Spleen (tissue), 11 donors: ENCODE results near the gene CYP2F1. TPM values are rescaled to one million over a fixed set of nuclear protein-coding genes. Genes with fewer than 3 reads are reported as not detected.
"Not testable (repeated sequence)": the region's sequence is repeated elsewhere in the genome, so short reads cannot be mapped to it uniquely, and the experiment has no call there.

ENCODE experiments used
- DNase-seq: peaks from one replicate; pipeline ENCODE4 v3.0.0-alpha.2; 2020
- H3K27ac ChIP-seq, 8 donors: fragments of 200-600 bp; sonication (generic) in 7 of 8; 1 replicate in 4 of 8; 2 replicates in 4 of 8; pipeline versions ENCODE4 v1.5.0 to v1.8.0; 2016 to 2021; ENCODE audit warnings: inconsistent platforms in 4 of 8, mild to moderate bottlenecking in 4 of 8, moderate library complexity in 1 of 8
- H3K27me3 ChIP-seq, 7 donors: fragments of 200-600 bp; sonication (generic) in 6 of 7; replicated peaks in 1 of 7; 1 replicate in 4 of 7; 2 replicates in 3 of 7; pipeline versions ENCODE4 v1.5.0 to v1.8.0; 2016 to 2021; ENCODE audit warnings: inconsistent platforms in 3 of 7, mild to moderate bottlenecking in 1 of 7
- H3K36me3 ChIP-seq, 6 donors: fragments of 200-600 bp; sonication (generic) in 5 of 6; 1 replicate in 4 of 6; 2 replicates in 2 of 6; pipeline versions ENCODE4 v1.5.0 to v1.8.0; 2016 to 2021; ENCODE audit warnings: inconsistent platforms in 2 of 6
- H3K4me1 ChIP-seq, 6 donors: fragments of 200-600 bp; sonication (generic) in 5 of 6; 1 replicate in 3 of 6; 2 replicates in 3 of 6; pipeline versions ENCODE4 v1.5.0 to v1.8.0; 2016 to 2021; ENCODE audit warnings: inconsistent platforms in 3 of 6
- H3K4me3 ChIP-seq, 8 donors: fragments of 200-600 bp; sonication (generic) in 7 of 8; 1 replicate in 4 of 8; 2 replicates in 4 of 8; pipeline versions ENCODE4 v1.5.0 to v1.8.0; 2016 to 2021; ENCODE audit warnings: inconsistent platforms in 4 of 8, mild to moderate bottlenecking in 4 of 8, moderate library complexity in 2 of 8
- H3K9me3 ChIP-seq, 8 donors: fragments of 200-600 bp; sonication (generic) in 7 of 8; 1 replicate in 4 of 8; 2 replicates in 4 of 8; pipeline versions ENCODE4 v1.5.0 to v1.8.0; 2016 to 2021; ENCODE audit warnings: inconsistent platforms in 4 of 8
- POLR2A ChIP-seq, 3 donors: fragments of 450-650 bp; IDR thresholded peaks; one replicate each; pipeline ENCODE4 v1.5.1; 2017; ENCODE audit warnings: antibody characterized with exemption in 3 of 3, mild to moderate bottlenecking in 1 of 3
- POLR2AphosphoS5 ChIP-seq, 3 donors: sonication (generic); formaldehyde crosslinking; IDR thresholded peaks; one replicate each; pipeline ENCODE4 v1.5.1; 2017; ENCODE audit warnings: antibody characterized with exemption in 3 of 3
- WGBS, 5 donors: extraction: QIAGEN DNeasy Blood & Tissue Kit in 3 of 5; methylation state at CpG; one replicate each; pipeline versions ENCODE4 v1.1.5 to v1.1.7; 2013 to 2018; 5-methylcytosine and 5-hydroxymethylcytosine counted together
- intact Hi-C: fragments of 100-400 bp; cut with DNase I; formaldehyde crosslinking; loops from one replicate; pipeline ENCODE4 v1.15.0; 2023; ENCODE audit warnings: low total_unique reads
- polyA plus RNA-seq, 3 donors: library from polyadenylated mRNA; stranded (reverse); fragments of 200-250 nt; gene quantifications; one replicate each; pipeline ENCODE4 v1.2.1, GENCODE V29; 2013
- total RNA-seq, 7 donors: library from RNA; depleted of rRNA in 3 of 7; stranded (reverse); fragments of >200 nt in 3 of 7; fragmentation: NEBNext Ultra II Directional in 4 of 7; extraction: Animal tissue kit (Norgen Biotek cat#: 25700) in 4 of 7; gene quantifications; one replicate each; pipeline versions ENCODE4 v1.1.0 to v1.2.1, GENCODE V29; 2016 to 2021
- TF ChIP-seq, protein P1 (sequence below), 11 experiments: fragments of 200-600 bp in 7 of 11; fragments of 450-650 bp in 4 of 11; sonication (generic) in 4 of 11; IDR thresholded peaks in 8 of 11; conservative IDR thresholded peaks in 3 of 11; 1 replicate in 7 of 11; 2 replicates in 4 of 11; pipeline versions ENCODE4 v1.4.0 to v1.8.0; 2016 to 2021; ENCODE audit warnings: antibody characterized with exemption in 11 of 11, inconsistent platforms in 4 of 11, mild to moderate bottlenecking in 1 of 11
- donor health status: healthy with polysubstance abuse.
- donor health status: DM: no; HTN: no; CAD: no; lungs with moderate emphysema.
- donor health status: DM: no; HTN: no; CAD: no.
- donor health status: Bipolar disorder and iron deficiency.
- donor health status: healthy.
- donor health status: DM: no; HTN: no; CAD: no.
- donor health status: DM: yes; HTN: yes; CAD: no.

Gene CYP2F1
- total and polyA plus RNA-seq, 10 donors = not detected

DNA sequence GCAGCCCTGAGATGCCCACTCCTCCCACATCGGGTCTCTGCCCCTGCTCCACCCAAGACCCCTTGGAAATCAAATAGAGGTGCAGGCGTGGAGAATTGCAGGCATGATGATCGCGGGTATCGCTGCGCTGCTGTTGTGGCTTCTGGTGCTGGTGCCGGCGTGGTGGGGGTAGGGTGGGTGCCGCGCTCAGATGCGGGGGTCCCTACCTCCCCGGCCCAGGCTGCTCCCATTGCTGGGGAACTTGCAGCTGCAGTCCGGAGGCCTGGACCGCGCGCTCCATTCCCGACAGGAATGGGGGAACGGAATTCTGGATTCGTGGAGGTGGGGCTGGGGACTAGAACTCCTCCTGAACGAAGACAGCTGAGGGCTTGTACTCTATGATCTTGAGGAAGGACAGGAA lies 20.4 kb downstream of the CYP2F1 start:
- intact Hi-C loops = no loop called here
- 81 to 89% (median 85%) methylated on average over 13 to 20 of the region's 20 CpGs for WGBS, 5 donors

DNA sequence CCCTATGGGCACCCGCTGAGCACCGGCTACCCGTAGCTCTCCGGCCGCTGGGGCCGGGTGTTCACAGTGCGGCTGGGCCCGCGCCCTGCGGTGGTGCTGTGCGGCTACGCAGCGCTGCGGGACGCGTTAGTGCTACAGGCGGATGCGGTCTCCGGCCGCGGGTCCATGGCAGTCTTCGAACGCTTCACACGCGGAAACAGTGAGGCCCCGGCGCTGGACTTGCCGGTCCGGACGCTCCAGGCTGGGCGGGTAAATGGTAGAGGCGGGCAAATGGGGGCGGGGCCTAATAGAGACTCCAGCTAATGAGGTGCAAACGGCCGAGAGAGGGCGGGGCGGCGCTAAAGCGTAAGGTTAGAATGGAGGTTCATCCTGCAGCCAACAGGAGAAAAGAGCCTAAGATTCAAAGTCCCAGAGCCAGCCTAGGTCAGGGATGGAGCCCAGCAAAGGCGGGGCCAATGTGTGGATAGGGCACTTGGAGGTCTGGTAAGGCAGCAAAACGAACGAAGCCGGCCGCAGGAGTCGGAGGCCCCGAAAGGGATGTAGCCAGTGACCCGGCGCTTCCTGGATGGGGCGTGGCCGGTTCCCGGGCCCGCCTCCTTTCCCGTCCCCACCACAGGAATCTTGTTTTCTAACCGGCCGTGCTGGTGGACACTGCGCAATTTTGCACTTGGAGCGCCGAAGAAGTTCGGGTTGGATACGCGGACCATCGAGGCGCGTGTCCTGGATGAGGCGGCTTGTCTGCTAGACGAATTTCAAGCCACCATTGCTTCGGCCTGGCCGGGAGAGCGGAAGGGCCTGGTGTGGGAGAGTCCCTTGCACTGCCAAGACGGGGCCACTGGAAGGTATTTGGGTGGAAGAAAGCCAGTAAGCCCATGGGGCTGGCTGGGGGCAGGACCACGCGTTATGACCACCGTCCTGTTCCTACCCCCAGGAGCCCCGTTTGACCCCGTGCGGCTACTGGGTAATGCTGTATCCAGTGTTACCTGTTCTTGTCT lies 21.5 kb downstream of the CYP2F1 start:
- TF ChIP-seq POLR2AphosphoS5 (IDR thresholded peaks at IDR 0.05) = peak in 2 of 3 donors; percentile 8 to 28
- H3K36me3 ChIP-seq, H3K9me3 ChIP-seq, intact Hi-C loops: not testable (repeated sequence)
- WGBS, 5 donors = 1 to 25% (median 15%) methylated on average over 15 to 62 of the region's 76 CpGs
- peaks cover 0 to 39% (median 0%) of the 10 kb centered on the region in 7 donors for H3K27me3 ChIP-seq
- H3K4me1 ChIP-seq = peaks cover 0 to 18% (median 4%) of the 10 kb centered on the region in 6 donors
- peak; percentile 90 for DNase-seq
- H3K27ac ChIP-seq = peak overlapping the region in 6 of 8 donors; percentile 49 to 72 (median 64)
- peak overlapping the region; percentile 16 to 72 (median 47) for H3K4me3 ChIP-seq

More for the DNA sequence above, 20.4 kb downstream of the CYP2F1 start:
- DNase-seq = no peak
- H3K27me3 ChIP-seq = peaks cover 0 to 45% (median 0%) of the 10 kb centered on the region in 7 donors
- H3K36me3 ChIP-seq = no peaks in the 10 kb centered on the region
- H3K9me3 ChIP-seq = no peaks in the 10 kb centered on the region
- TF ChIP-seq POLR2A (IDR thresholded peaks at IDR 0.05) (no peak), POLR2AphosphoS5 (IDR thresholded peaks at IDR 0.05) (no peak)
- TF ChIP-seq, protein P1, sequence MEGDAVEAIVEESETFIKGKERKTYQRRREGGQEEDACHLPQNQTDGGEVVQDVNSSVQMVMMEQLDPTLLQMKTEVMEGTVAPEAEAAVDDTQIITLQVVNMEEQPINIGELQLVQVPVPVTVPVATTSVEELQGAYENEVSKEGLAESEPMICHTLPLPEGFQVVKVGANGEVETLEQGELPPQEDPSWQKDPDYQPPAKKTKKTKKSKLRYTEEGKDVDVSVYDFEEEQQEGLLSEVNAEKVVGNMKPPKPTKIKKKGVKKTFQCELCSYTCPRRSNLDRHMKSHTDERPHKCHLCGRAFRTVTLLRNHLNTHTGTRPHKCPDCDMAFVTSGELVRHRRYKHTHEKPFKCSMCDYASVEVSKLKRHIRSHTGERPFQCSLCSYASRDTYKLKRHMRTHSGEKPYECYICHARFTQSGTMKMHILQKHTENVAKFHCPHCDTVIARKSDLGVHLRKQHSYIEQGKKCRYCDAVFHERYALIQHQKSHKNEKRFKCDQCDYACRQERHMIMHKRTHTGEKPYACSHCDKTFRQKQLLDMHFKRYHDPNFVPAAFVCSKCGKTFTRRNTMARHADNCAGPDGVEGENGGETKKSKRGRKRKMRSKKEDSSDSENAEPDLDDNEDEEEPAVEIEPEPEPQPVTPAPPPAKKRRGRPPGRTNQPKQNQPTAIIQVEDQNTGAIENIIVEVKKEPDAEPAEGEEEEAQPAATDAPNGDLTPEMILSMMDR (IDR thresholded peaks at IDR 0.05 in 8 of 11, conservative IDR thresholded peaks at IDR 0.05 in 3 of 11) = no peak
- peaks cover 0 to 18% (median 4%) of the 10 kb centered on the region in 6 donors for H3K4me1 ChIP-seq
- no peak overlapping the region for H3K27ac ChIP-seq
- H3K4me3 ChIP-seq = no peak overlapping the region

DNA sequence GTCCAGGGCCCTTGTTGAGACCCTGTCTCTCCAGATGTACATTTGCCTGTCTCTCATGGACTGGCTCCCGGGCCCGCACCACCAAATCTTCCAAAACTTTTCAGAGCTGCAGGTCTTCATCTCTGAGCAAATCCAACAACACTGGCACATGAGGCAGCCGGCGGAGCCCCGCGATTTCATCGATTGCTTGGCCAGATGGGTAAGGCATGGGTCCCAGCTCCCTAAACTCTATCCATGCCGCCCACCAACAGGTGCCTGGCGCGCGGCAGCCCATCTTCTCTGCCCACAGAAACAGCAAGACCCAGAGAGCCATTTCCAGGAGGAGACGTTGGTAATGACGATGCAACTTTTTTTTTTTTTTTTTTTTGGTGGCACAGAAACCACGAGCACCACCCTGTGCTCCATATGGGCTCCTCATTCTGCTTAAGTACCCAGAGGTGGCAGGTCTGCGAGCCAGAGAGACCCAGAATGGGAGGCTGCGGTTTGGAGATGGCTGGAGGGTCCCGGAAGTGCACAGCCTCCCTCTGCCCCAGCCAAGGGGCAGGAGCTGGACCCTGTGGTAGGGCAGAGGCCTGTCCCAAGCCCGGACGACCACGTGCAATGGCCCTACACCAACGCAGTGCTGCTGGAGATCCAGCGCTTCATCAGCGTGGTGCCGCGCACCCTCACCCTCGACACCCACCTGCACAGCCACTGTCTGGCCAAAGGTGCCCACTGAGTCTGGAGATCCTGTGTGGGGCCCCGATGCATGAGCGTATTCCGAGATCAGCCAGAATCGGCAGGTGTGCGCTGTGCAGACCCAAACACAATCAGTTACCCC lies 22.6 kb downstream of the CYP2F1 start:
- H3K4me3 ChIP-seq = peak overlapping the region in 3 of 8 donors; percentile 55 to 72 (median 57)
- 81 to 89% (median 88%) methylated on average over 18 to 31 of the region's 31 CpGs for WGBS, 5 donors
- DNase-seq = no peak
- H3K9me3 ChIP-seq = no peaks in the 10 kb centered on the region
- H3K4me1 ChIP-seq = peaks cover 0 to 18% (median 4%) of the 10 kb centered on the region in 6 donors
- TF ChIP-seq POLR2A (IDR thresholded peaks at IDR 0.05) = no peak
- TF ChIP-seq, protein P1 (IDR thresholded peaks at IDR 0.05 in 8 of 11, conservative IDR thresholded peaks at IDR 0.05 in 3 of 11) = no peak
- TF ChIP-seq POLR2AphosphoS5 (IDR thresholded peaks at IDR 0.05) = no peak
- peak overlapping the region in 1 of 8 donors; percentile 72 for H3K27ac ChIP-seq
- no peaks in the 10 kb centered on the region for H3K36me3 ChIP-seq
- H3K27me3 ChIP-seq = peaks cover 0 to 31% (median 0%) of the 10 kb centered on the region in 7 donors
- intact Hi-C loops = no loop called here

DNA sequence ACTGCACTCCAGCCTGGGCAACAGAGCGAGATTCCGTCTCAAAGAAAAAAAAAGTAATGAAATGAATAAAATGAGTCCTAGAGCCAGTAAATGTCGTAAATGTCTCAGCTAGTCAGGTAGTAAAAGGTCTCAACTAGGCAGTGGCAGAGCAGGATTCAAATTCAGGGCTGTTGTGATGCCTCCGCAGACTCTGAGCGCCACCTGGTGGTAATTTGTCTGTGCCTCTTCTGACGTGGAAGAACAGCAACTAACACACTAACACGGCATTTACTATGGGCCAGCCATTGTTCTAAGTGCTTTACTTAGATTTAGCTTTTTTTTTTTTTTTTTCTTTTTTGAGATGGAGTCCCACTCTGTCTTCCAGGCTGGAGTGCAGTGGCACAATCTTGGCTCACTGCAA lies 30.2 kb downstream of the CYP2F1 start:
- TF ChIP-seq POLR2A (IDR thresholded peaks at IDR 0.05) = no peak
- TF ChIP-seq, protein P1 (IDR thresholded peaks at IDR 0.05 in 8 of 11, conservative IDR thresholded peaks at IDR 0.05 in 3 of 11) = peak; percentile 75 to 89 (median 84)
- Histone ChIP-seq H3K36me3 (no peaks in the 10 kb centered on the region), H3K27ac (no peak overlapping the region), H3K9me3 (no peaks in the 10 kb centered on the region), H3K4me3 (no peak overlapping the region), H3K27me3 (peaks cover 0 to 20% (median 0%) of the 10 kb centered on the region in 7 donors), H3K4me1 (no peaks in the 10 kb centered on the region)
- intact Hi-C loops = loop anchor here (5.0 kb wide), 2 partner anchors 172 to 482 kb away; no protein-coding TSS in a partner anchor
- 18 to 31% (median 25%) methylated on average over 7 of the region's 7 CpGs for WGBS, 5 donors
- peak; percentile 89 for DNase-seq
